Measurements from ENCODE around the gene UAP1L1. TPM values are rescaled to one million over a fixed set of nuclear protein-coding genes. Genes with fewer than 3 reads are reported as not detected.
"Not testable (repeated sequence)": the region's sequence is repeated elsewhere in the genome, so short reads cannot be mapped to it uniquely, and the experiment has no call there.

Gene UAP1L1
- 6.2 TPM for total RNA-seq

GRCh38 chr9:137077010-137077747 lies at the start of gene UAP1L1:
Gene UAP1L1, plus strand, starts transcription at chr9:137077517. Its CDS starts 16 bp downstream, at chr9:137077533.
- H3K27me3 ChIP-seq (ENCODE audit: insufficient read depth, low read length), result no peaks in the 10 kb centered on the region
- H3K9me3 ChIP-seq (ENCODE audit: low read depth, low read length), result no peaks in the 10 kb centered on the region
- H3K4me3 ChIP-seq (ENCODE audit: low read length), result peak within 1 kb of the TSS; percentile 45
- H3K4me1 ChIP-seq (ENCODE audit: insufficient read depth, low read length), result peaks cover 57% of the 10 kb centered on the region

DNA sequence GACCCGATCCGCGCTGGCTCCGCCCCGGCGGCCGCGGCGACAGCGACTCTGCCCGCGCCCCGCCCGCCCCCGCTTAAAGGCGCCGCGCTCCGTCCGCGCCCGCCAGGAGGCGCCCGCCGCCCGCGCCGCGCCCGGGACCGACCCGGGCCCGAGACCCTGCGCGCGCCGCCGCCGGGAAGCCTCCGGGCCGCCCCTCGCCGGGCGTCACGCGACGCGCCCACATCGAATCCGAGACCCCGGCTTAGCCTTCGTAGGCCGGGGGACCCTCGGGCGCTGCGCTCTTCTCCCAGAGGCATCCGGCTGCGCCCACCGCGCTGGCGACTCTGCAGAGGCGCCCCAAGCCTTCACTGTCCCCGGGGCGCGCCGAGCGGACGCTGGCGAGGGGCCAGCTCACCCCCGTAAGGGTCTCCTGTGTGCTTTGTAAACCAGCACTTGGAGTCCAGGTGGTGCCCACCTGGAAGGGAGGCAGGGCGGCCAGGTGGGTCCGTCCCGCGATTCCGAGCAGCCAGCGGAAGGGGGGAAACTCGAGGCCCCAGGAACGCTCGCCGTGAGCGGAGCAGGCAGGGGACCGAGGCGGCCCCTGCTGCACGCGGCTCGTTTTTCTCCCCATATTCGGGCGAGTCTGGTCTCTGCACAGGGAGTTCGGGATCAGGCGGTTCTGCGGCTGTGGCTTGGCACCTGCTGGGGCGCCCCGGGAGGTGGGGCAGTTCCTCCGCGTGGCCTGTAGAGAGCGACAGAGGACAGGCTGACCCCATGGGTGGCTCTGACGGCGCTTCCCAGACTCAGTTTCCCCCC lies 48.9 kb upstream of the UAP1L1 start:
- no peaks in the 10 kb centered on the region for H3K27me3 ChIP-seq (ENCODE audit: insufficient read depth, low read length)
- no peaks in the 10 kb centered on the region for H3K9me3 ChIP-seq (ENCODE audit: low read depth, low read length)
- peaks cover 63% of the 10 kb centered on the region for H3K4me1 ChIP-seq (ENCODE audit: insufficient read depth, low read length)
- peak overlapping the region; percentile 43 for H3K4me3 ChIP-seq (ENCODE audit: low read length)

- Histone ChIP-seq H3K9me3 (ENCODE audit: low read depth, low read length) (no peaks in the 10 kb centered on the region), H3K4me1 (ENCODE audit: insufficient read depth, low read length) (peaks cover 69% of the 10 kb centered on the region), H3K27me3 (ENCODE audit: insufficient read depth, low read length) (no peaks in the 10 kb centered on the region), H3K4me3 (ENCODE audit: low read length) (peak overlapping the region; percentile 43)
Observed at GRCh38 chr9:137029058-137029936, 48.0 kb upstream of the UAP1L1 start.

DNA sequence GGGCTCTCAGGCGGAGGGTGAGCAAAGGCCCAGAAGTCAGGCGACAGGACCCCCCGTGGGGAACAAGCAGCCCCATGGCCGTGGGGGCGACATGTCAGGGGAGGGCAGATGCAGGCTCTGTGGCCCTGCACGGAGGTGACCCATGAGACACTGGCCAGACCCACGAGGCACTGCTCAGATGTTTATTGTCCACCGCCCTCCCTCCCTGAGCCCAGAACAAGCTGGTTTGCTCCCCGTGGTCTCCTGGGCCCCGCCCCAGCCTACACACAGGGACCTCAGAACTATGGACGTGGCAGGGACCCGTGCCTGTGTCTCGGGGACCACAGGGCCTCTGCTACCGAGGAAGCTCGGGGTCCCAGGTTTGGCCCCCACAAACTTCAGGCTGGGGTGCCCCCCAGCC lies 47.3 kb upstream of the UAP1L1 start:
- Histone ChIP-seq H3K4me1 (ENCODE audit: insufficient read depth, low read length) (peaks cover 76% of the 10 kb centered on the region), H3K27me3 (ENCODE audit: insufficient read depth, low read length) (no peaks in the 10 kb centered on the region), H3K9me3 (ENCODE audit: low read depth, low read length) (no peaks in the 10 kb centered on the region), H3K4me3 (ENCODE audit: low read length) (peak overlapping the region; percentile 43)

- H3K9me3 ChIP-seq (ENCODE audit: low read depth, low read length), result no peaks in the 10 kb centered on the region
- H3K4me3 ChIP-seq (ENCODE audit: low read length), result peak overlapping the region; percentile 43
- no peaks in the 10 kb centered on the region for H3K27me3 ChIP-seq (ENCODE audit: insufficient read depth, low read length)
- peaks cover 84% of the 10 kb centered on the region for H3K4me1 ChIP-seq (ENCODE audit: insufficient read depth, low read length)
Observed at GRCh38 chr9:137030538-137031527, 46.5 kb upstream of the UAP1L1 start.

- Histone ChIP-seq H3K4me1 (ENCODE audit: insufficient read depth, low read length) (peaks cover 81% of the 10 kb centered on the region), H3K9me3 (ENCODE audit: low read depth, low read length) (no peaks in the 10 kb centered on the region), H3K4me3 (ENCODE audit: low read length) (peak within 1 kb of the TSS; percentile 43), H3K27me3 (ENCODE audit: insufficient read depth, low read length) (no peaks in the 10 kb centered on the region)
Observed at GRCh38 chr9:137031904-137032640, 45.2 kb upstream of the UAP1L1 start, which contains the start of gene FUT7. Gene FUT7, minus strand, starts transcription at chr9:137032088. Its CDS starts 97 bp downstream, at chr9:137031991.

DNA sequence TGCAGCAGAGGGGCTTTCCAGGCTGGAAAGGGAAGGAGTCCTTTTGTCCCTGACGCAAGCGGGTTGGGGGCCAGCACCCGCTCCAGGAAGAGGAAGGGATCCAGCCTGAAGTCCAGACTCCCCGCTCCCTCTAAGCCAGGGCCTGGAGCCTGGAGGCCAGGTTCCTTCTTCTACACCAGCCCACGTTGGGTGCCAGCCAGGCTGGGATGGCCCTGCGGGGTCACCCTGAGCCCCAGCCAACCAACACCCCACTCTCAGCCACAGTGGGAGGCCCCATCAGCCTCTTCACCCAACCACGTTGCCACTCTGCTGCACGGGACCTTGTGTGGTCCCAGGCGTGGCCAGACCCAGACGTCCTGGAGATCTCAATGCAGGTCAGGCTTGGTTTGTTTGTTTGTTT lies 44.5 kb upstream of the UAP1L1 start:
- no peaks in the 10 kb centered on the region for H3K27me3 ChIP-seq (ENCODE audit: insufficient read depth, low read length)
- no peaks in the 10 kb centered on the region for H3K9me3 ChIP-seq (ENCODE audit: low read depth, low read length)
- H3K4me1 ChIP-seq (ENCODE audit: insufficient read depth, low read length), result peaks cover 75% of the 10 kb centered on the region
- H3K4me3 ChIP-seq (ENCODE audit: low read length), result peak overlapping the region; percentile 43

DNA sequence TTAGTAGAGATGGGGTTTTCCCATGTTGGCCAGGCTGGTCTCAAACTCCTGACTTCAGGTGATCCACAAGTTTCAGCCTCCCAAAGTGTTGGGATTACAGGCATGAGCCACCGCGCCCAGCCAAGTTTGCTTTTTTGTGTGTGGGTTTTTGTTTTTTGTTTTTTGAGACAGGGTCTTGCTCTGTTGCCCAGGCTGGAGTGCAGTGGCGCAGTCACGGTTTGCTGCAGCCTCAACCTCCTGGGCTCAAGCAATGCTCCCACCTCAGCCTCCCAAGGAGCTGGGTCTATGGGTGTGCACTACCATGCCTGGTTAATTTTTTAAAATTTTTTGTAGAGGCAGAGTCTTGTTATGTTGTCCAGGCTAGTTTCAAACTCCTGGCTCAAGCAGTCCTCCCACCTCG lies 43.8 kb upstream of the UAP1L1 start:
- H3K27me3 ChIP-seq (ENCODE audit: insufficient read depth, low read length); H3K9me3 ChIP-seq (ENCODE audit: low read depth, low read length): not testable (repeated sequence)
- Histone ChIP-seq H3K4me3 (ENCODE audit: low read length) (peak overlapping the region; percentile 43), H3K4me1 (ENCODE audit: insufficient read depth, low read length) (peaks cover 73% of the 10 kb centered on the region)

- Histone ChIP-seq H3K4me3 (ENCODE audit: low read length) (peak overlapping the region; percentile 43), H3K27me3 (ENCODE audit: insufficient read depth, low read length) (no peaks in the 10 kb centered on the region)
Observed at GRCh38 chr9:137034039-137034708, 43.1 kb upstream of the UAP1L1 start.

GRCh38 chr9:137034709-137035506 lies 42.4 kb upstream of the UAP1L1 start:
- H3K9me3 ChIP-seq (ENCODE audit: low read depth, low read length), result no peaks in the 10 kb centered on the region

More at GRCh38 chr9:137034039-137034708, 43.1 kb upstream of the UAP1L1 start:
- no peaks in the 10 kb centered on the region for H3K9me3 ChIP-seq (ENCODE audit: low read depth, low read length)
- peaks cover 66% of the 10 kb centered on the region for H3K4me1 ChIP-seq (ENCODE audit: insufficient read depth, low read length)

DNA sequence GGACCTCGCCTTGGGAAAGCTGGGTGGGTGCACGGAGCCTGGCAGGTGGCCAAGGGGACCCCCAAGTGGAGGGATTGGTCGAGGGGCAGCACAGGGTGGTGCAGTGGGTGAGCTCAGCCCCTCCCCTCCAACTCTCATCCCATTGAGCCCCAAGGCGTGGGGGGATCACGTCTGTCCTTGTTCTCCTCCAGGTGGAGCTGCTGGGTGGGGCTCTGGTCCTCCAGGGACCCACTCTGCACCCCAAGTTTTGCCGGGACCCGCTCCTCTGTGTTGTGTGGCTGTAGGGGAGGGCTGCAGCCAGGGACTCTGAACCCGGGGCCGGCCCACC lies 41.8 kb upstream of the UAP1L1 start:
- Histone ChIP-seq H3K4me3 (ENCODE audit: low read length) (no peak overlapping the region), H3K4me1 (ENCODE audit: insufficient read depth, low read length) (peaks cover 53% of the 10 kb centered on the region), H3K27me3 (ENCODE audit: insufficient read depth, low read length) (no peaks in the 10 kb centered on the region), H3K9me3 (ENCODE audit: low read depth, low read length) (no peaks in the 10 kb centered on the region)

More at GRCh38 chr9:137034709-137035506, 42.4 kb upstream of the UAP1L1 start:
- no peaks in the 10 kb centered on the region for H3K27me3 ChIP-seq (ENCODE audit: insufficient read depth, low read length)
- peak overlapping the region; percentile 15 for H3K4me3 ChIP-seq (ENCODE audit: low read length)
- H3K4me1 ChIP-seq (ENCODE audit: insufficient read depth, low read length), result peaks cover 59% of the 10 kb centered on the region

GRCh38 chr9:137035937-137036336 lies 41.4 kb upstream of the UAP1L1 start:
- Histone ChIP-seq H3K4me1 (ENCODE audit: insufficient read depth, low read length) (peaks cover 48% of the 10 kb centered on the region), H3K27me3 (ENCODE audit: insufficient read depth, low read length) (no peaks in the 10 kb centered on the region), H3K9me3 (ENCODE audit: low read depth, low read length) (no peaks in the 10 kb centered on the region), H3K4me3 (ENCODE audit: low read length) (no peak overlapping the region)
